ENCODE data around the gene DGCR2.
"Not testable (repeated sequence)": the region's sequence is repeated elsewhere in the genome, so short reads cannot be mapped to it uniquely, and the experiment has no call there.

The DGCR2 gene

GRCh38 chr22:19012308-19012986, 109.8 kb downstream of the DGCR2 start:
- in situ Hi-C loops (cut with MboI; ENCODE audit: low sequenced_read_pairs) = no loop called here

DNA sequence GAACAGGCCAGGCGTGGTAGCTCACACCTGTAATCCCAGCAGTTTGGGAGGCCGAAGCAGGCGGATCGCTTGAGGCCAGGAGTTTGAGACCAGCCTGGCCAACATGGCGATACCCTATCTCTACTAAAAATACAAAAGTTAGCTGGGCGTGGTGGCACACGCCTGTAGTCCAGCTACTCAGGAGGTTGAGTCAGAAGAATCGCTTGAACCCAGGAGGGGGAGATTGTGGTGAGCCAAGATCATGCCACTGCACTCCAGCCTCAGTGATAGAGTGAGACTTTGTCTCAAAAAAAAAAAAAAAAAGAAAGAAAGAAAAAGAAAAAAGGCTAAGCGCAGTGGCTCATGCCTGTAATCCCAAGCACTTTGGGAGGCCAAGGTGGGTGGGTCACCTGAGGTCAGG, 110.6 kb downstream of the DGCR2 start:
- in situ Hi-C loops (cut with MboI; ENCODE audit: low sequenced_read_pairs) = not testable (repeated sequence)

DNA sequence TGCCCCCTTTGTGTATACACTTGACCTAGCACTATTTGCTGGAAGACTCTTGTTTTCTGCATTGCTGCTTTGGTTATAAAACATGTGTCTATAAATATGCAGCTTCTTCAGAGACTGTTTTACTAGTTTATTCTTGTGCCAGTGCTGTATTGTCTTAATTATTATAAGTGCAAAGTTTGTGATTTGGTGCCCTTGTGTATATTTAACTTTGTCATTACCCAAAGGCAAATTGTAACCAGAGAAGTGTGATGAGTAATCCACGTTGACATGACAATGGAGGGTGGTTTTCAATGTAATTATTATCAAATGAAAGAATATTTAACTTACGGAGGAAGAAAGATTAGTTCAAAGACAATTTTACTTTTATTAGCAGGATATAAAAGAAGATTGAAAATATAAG, 111.1 kb downstream of the DGCR2 start:
- in situ Hi-C loops (cut with MboI; ENCODE audit: low sequenced_read_pairs) = no loop called here

DNA sequence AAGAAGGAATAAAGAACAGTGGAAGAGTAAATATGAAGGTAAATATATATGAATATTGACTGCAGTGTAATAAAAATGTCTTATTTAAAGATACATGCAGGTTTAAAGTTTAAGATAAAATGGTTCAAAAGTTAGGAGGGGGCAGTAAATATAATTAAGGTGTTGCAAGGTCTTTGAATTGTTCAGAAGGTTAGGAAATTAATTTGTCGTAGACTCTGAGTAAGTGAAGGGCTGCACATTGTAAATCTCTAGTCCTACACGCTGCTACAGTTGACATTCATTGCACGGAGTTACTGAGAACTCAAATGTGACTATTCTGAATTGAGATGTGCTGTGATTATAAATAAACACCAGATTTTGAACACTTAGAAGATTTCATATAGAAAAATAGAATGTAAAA, 116.3 kb downstream of the DGCR2 start:
- in situ Hi-C loops (cut with MboI; ENCODE audit: low sequenced_read_pairs) = no loop called here

DNA sequence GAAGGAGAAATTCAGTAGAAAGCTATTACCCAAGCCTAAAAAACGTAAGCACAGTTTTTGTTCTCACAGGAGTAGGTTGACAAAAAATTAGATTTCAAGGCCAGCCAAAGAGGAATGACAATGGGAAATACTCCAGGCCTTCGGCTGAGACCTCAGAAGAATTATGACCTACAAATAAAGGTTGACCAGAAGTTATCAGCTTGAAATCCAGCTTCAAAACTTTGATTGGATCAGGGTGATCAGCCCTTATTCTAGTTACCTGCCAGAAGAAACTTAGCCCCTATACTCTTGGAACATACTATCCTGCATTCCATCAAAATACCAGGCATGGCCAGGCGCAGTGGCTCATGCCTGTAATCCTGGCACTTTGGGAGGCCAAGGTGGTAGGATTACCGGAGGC, 117.7 kb downstream of the DGCR2 start:
- in situ Hi-C loops (cut with MboI; ENCODE audit: low sequenced_read_pairs) = no loop called here

DNA sequence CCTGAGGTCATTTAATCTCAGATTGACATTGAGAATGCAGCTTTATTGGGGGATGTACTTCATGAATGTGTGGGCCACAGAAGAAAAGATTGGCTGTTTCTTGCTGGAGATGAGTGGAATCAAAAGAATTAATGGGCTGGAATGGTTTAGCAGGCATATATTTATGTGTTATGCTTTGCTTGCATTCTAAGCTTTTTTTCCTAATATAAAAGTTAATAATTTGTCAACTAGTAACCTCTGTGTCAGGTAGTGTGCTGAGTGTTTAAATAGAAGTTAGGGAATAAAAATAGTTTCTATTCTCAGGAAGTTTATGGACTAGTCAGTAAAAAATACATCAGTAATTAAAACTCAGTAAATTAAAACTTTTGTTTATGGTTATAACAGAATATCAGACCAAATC, 118.7 kb downstream of the DGCR2 start:
- in situ Hi-C loops (cut with MboI; ENCODE audit: low sequenced_read_pairs) = no loop called here

DNA sequence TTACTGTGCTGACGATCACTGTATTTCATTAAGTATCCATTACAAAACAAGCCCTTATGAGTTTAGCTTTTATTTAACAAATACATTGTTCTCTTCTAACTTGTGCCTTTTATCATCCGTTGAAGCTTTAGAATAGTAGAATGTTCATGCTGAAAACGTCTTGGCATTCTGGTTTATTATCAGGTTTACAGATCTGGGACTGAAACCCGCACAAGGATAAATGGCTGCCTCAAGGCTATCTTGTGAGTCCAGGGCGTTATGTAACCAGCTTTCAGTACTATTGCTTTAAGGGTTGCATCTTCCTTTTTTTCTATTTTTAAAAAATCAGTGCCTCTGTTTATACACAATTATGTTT, 119.6 kb downstream of the DGCR2 start:
- in situ Hi-C loops (cut with MboI; ENCODE audit: low sequenced_read_pairs) = no loop called here

DNA sequence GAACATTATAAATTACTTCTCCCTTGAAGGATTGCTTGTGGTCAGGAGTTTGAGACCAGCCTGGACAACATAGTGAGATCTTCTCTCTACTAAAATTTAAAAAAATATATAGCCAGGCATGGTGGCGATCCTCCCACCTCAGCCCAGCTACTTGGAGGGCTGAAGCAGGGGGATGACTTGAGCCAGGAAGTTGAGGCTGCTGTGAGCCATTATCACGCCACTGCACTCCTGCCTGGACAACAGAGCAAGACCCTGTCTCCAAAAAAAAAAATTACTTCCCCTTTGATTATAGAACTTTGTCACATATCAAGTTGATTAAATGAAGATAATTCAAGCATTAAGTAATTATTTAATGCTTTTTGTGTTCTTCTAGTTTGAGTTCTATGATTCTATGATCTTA, 121.0 kb downstream of the DGCR2 start:
- in situ Hi-C loops (cut with MboI; ENCODE audit: low sequenced_read_pairs) = no loop called here

DNA sequence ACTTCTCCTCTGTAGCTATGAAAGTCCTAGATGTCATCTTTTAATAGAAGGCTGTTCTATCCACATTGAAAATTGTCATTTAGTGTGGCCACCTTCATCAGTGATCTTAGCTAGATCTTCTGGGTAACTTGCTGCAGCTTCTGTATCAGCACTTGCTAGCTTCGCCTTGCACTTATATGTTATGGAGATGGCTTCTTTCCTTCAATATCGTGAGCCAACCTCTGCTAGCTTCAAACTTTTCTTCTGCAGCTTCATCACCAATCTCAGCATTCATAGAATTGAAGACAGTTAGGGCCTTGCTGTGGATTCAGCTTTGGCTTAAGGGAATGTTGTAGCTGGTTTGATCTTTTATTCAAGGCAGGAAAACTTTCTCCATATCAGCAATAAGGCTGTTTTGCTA, 122.1 kb downstream of the DGCR2 start:
- in situ Hi-C loops (cut with MboI; ENCODE audit: low sequenced_read_pairs) = not testable (repeated sequence)

DNA sequence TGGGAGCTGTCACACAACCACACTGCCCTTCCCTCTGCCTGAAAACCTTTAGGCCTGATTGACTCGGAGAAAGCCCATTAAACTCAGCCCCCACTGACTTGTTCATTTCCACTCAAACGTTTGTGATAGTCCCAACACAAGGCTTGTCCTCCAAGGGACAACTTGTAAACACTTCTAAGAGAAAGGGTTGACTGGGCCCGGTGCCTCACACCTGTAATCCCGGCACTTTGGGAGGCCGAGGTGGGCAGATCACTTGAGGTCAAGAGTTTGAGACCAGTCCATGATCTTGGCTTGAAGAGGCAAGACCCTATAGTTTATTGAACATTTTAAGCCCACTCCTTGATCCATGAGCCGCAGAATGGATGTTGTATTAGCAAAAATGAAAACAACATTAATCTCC, 122.8 kb downstream of the DGCR2 start:
- in situ Hi-C loops (cut with MboI; ENCODE audit: low sequenced_read_pairs) = no loop called here

DNA sequence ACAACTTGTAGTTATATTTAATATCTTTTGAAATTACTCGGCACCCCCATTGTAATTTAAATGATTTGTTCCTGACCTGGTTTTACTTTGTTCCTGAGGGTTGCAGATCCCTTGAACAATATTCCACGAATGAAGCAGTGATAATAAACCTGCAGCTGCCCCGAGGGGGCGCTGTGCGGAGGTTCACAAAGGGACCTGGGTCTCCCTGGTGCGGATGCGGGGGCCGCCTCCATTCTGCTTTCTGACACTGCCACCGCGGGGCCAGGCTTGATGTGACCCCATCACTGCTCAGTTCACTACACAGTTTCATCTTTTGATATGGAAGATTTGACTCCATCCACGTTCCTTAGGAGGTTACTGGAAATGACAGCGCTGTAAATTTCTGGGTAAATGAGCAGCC, 123.2 kb downstream of the DGCR2 start:
- in situ Hi-C loops (cut with MboI; ENCODE audit: low sequenced_read_pairs) = no loop called here

- in situ Hi-C loops (cut with MboI; ENCODE audit: low sequenced_read_pairs) = no loop called here
These were observed 124.3 kb downstream of the DGCR2 start for GRCh38 chr22:18997925-18998315.

- in situ Hi-C loops (cut with MboI; ENCODE audit: low sequenced_read_pairs) = no loop called here
These were observed 124.8 kb downstream of the DGCR2 start for GRCh38 chr22:18997306-18997924.

- in situ Hi-C loops (cut with MboI; ENCODE audit: low sequenced_read_pairs) = no loop called here
These were observed 125.8 kb downstream of the DGCR2 start for GRCh38 chr22:18996376-18996900.

- in situ Hi-C loops (cut with MboI; ENCODE audit: low sequenced_read_pairs) = no loop called here
These were observed 126.9 kb downstream of the DGCR2 start for GRCh38 chr22:18995327-18995711.

GRCh38 chr22:18994701-18995326, 127.4 kb downstream of the DGCR2 start:
- in situ Hi-C loops (cut with MboI; ENCODE audit: low sequenced_read_pairs) = no loop called here

DNA sequence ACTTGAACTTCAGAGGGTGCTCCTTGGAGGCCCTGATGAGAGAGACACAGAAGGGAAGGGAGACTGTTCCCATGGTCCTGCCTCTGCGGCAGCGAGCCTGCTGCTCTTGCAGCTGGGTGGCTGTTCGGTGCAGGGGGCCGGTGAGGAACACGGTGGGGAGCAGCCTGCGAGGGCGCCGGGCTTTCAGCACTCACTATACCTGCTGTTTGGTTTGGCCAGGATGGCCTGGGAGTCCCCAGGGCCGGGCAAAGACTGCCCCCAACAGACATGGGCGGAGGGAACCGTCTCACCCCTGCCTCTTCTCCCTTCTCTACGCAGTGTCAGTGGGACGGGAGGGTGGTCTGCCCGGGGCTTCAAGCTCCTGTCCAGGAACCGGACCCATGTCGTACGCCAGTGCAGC, 128.2 kb downstream of the DGCR2 start:
- in situ Hi-C loops (cut with MboI; ENCODE audit: low sequenced_read_pairs) = no loop called here

DNA sequence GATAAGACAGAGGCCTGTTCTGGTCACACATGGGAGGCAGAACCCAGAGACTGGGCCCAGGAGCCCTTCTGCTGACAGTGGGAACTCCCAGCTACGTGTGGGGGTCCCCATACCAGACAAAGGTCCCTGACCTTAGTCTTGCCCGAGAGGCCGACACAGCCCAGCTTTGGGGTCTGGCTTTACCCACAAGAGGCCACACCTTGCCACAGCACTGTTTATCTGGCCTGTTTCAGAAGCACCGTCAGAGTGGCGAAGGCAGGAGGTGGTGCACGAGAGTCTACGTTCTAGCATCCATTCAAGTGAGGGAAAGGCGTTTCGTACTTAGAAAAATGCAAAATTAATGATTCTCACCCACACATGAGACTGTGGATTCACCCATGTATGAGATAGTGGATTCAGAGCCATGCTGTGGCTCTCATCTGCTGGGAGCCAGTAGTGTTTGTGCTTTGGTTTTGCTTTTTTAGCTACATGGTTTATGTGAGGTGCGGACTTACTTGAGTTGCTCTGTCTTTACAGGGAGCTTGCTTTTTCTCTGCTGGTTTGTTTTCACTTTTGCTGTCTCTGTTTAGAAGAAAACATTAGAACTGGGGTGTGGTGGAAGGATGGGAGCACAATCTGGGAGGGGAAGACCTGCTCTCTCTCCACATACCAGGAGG, 129.5 kb downstream of the DGCR2 start:
- in situ Hi-C loops (cut with MboI; ENCODE audit: low sequenced_read_pairs) = no loop called here

DNA sequence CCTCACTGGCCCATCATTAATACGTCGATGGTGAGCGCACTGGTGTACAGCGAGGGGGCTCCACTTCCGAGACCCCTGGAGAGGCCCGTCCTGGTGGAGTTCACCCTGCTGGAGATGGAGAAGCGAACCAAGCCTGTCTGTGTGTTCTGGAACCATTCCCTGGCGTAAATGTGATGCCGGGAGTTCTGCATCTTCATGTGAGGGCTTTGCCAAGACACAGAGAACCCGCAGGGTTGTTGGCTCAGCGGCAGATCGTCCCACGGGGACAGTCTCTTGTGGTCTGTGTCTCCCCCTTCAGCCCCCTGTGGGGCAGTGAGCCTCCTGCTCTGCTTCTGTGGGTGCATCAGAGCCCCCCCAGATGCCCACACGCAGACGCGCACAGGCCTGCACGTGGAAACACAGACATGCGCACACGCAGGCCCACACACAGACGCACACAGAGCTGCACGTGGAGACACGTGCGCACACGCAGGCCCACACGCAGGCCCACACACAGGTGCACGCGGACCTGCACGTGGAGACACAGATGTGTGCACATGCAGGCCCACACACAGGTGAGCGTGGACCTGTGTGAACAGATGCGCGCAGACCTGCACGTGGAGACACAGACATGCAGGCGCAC, 130.3 kb downstream of the DGCR2 start:
- in situ Hi-C loops (cut with MboI; ENCODE audit: low sequenced_read_pairs) = no loop called here

DNA sequence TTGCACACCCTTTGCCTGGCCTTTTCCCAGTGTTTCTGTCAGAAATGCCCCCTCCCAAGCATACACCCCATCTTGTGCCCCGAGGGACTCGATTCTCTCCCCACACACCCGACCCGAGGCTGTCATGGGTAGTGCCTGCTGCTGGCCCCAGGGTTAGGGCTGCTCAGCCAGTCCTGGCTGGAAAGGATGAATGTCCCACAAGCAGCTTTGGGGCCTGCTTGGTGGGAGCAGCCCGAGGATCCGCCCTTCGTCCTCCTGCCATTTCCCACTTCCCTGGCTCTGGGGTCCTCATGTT, 131.1 kb downstream of the DGCR2 start:
- in situ Hi-C loops (cut with MboI; ENCODE audit: low sequenced_read_pairs) = no loop called here

GRCh38 chr22:18990355-18991137, 131.7 kb downstream of the DGCR2 start:
- in situ Hi-C loops (cut with MboI; ENCODE audit: low sequenced_read_pairs) = no loop called here

Data from hTERT RPE-1 (cell line).